Loucy (cell line): ENCODE results near the gene CGB1.

Experiments
- CTCF ChIP-seq: fragments of 200-600 bp; sonication (generic); conservative IDR thresholded peaks from 2 replicates; pipeline ENCODE4 v1.5.1; 2014; ENCODE audit warnings: mild to moderate bottlenecking, antibody characterized with exemption, low read length
- EZH2phosphoT487 ChIP-seq: fragments of 200-600 bp; IDR thresholded peaks from 2 replicates; pipeline ENCODE4 v1.6.1; 2018; ENCODE audit warnings: antibody characterized with exemption, mild to moderate bottlenecking, moderate library complexity, borderline replicate concordance

DNA sequence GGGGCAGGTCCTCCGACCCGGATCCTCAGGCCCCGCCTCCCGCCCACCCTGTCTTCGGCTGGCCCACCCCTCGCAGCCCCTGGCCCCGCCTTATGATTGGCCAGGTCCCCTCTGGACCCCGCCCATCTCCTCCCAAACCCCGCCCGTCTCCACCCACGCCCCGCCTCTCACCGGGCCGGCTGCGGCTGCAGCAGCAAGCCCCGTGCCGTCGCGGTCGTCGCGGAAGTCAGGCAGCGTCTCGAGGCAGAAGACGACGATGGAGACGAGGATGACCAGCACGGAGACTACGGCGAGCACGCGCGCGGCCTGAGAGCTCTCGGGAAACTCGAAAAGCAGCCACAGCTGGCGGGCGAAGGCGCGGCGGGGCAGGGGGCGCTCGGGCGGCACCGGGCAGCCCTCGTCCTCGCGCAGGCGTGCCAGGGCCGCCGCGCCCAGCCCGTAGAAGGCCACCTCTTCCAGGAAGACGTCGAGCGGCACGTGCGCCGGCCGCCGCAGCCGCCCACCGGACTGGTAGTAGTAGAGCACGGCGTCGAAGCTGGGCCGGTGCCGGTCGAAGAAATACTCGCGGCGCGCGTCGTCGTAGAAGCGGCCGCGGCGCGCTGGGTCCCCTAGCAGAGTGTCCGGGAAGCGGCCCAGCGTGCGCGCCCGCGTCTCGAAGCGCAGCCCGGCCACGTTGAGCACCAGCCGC, 35.3 kb upstream of the CGB1 start:
- TF ChIP-seq CTCF (no peak), EZH2phosphoT487 (no peak)
